CD4-positive, alpha-beta T cell treated with Interleukin-4 for 1 hour (primary cell): ENCODE measurements around the gene CXCL3.

ENCODE experiments used
- DNase-seq, 2 donors: peaks; one replicate each; pipeline ENCODE4 v3.0.0-alpha.2; 2020 to 2022

The CXCL3 gene

DNA sequence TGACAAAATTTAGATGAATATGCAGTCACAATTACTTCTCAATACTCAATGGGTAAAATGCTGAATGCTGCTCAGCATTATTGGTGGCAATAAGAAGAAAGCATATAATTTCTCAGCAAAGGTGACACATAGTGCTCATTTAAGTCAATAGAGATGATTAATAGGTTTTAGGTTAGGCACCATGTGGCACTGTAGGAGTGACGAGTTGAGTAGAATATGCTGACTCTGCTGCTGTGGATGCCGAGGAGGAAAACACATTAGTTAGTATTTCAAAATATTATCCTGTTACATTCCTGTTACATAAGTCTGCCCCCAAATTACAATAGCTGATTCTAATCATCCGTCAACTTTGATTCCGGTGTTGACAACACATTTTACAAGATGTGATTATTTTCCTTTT is 26.4 kb downstream of the CXCL3 start:
- DNase-seq, result no peak

DNA sequence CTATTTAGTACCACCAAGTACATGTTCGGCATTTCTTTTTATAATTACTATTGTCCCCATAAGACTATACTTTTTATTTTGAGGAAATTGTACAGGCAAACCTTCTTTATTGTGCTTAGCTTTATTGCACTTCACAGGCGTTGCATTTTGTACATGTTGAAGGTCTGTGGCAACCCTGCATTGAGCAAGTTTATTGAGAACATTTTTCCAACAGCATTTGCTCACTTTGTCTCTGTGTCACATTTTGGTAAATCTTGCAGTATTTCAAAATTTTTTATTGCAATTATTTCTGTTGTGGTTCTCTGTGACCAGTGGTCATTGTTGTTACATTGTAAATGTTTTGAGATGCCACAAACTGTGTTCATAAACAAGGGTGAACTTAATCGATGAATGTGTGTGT is 29.2 kb downstream of the CXCL3 start:
- DNase-seq, result no peak

DNA sequence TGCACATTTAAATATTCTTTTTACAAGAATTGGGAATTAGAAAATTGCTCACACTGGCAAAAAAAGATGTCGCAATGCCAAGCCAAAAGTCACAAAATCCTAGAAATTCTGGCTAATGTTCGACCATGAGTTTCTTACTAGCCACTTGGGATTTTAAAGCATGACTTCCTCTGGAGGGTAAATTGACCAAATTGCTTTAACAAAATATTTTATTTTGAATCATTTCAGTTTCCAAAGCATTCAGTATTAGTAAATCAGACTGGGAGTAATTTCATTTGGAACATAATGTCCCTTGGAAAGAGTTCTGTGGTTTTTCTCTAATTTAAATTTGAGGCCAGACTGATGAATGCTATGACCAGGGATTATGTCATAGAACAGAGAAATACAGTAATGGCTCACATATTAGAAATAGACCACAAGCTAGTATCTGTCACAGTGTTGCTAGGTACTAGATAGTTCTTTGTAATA is 32.4 kb downstream of the CXCL3 start:
- DNase-seq, result no peak

DNA sequence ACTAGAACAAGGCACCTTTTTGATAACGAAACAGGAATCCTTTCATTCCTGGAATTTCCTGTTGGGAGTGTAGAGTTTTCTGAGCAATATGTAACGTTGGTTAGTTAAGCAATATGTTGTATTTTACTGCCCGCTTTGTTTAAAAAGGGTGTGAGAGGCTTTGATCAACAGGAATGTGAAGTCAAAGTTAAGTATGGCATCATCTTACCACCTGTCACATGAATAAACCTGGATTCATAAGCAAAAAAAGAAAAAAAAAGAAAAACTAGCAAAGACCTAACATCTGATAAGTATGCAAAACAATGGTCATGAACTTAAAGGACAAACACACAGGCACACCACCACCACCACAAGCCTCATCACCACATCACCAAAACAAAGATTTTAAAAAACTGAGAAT is 33.0 kb downstream of the CXCL3 start:
- no peak for DNase-seq

DNA sequence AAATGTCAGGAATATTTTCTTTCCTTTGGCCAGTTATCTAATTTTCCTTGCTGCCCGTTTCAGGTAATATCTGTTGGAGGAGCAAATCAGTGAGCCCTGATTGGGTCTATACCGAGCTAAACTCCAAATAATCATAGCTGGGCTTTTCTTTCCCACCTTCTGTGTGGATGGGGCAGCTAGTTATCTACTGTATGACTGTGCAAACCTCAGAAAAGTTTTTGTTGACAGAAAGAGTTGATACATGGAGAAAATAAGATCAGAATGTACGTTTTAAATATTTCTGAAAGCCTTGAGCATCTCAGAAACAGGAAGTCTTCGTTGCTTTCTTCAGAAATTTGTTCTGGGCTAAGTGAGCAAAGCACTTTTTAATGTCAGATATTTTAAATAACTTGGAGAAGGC is 33.8 kb downstream of the CXCL3 start:
- no peak for DNase-seq

DNA sequence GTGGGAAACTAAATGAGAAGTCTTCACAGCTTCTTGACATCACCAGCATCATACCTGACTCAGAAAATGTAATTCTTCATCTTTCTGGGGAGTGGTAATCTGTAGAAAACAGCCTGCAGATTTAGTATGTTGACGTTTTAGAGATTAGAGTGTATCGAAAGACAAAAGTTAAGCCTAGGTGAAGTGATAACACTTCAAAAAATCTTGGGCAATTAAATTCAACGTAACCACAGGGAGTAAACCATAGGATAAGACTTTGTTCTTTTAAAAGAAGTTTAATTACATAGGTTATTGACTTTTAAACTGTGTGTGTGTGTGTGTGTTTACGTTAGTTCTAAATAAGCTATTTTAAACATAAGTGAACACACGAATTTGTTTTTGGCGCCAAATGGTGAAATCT is 38.2 kb downstream of the CXCL3 start:
- DNase-seq, result no peak

DNA sequence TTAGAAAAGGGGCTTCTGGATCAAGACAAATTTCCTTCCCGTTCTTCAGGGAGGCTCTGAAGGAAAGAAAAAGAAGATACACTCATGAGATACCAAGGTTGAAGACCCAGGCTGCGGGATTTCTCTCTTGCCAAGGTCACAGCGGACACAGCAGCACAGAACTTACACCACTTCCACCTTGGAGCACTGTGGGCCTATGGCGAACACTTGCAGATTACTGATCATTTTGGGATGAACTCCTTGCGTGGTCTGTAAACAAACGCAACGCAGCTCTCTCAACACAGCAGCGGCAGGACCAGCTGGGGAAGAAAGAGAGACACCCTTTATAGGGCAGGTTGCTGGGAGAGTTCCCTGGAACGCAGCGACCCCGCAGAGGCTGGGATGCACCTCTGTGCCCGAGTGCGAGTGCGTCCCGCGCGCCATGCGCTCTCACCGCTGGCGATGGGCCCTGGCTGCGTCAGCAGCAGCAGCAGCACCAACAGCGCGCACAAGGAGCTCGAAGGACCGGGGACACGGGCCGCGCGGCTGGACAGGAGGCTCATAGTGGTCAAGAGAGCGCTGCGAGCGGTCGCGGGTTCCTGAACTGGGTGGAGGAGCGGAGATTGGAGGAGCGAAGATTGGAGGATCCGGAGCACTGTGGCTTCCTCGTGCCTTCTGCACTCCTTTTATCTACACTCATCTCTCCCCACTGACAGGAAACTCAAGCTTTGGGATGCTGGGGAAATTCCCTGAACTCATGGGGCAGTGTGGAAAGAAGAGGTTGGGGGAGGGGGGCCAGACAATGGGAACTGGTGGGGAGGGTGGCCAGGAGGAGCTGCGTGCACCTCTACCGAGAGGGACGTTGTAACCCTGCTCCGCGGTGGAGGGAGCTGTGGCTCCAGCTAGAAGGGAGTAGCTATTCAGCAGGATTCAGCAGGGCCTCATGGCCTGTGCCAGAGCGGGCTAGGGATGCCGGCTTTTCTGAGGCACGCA is 40.2 kb downstream of the CXCL3 start, which contains the start of gene CXCL5:
Gene CXCL5 (minus strand): TSS at position 638 of the 972 bp plus-strand sequence. CDS start 96 bp downstream, at position 542.
- DNase-seq, result no peak

DNA sequence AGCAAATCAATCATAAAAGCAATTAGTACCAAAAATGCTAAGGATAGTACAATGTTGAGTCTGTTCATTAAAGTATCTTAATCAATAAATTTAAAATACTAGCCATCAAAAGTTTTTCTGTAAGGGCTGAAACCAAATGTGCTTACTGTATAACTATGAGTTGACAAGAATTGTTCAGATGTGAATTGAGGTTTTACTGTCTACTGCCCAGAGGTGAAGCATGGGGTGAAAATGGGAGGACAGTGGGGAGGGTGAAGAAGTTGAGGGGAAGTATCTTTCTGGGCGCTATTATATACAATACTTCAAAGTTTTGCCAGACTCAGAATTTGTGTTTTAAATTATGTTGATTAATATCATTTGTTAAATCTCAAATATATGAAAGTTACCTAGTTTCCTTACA is 46.4 kb downstream of the CXCL3 start:
- DNase-seq, result no peak

DNA sequence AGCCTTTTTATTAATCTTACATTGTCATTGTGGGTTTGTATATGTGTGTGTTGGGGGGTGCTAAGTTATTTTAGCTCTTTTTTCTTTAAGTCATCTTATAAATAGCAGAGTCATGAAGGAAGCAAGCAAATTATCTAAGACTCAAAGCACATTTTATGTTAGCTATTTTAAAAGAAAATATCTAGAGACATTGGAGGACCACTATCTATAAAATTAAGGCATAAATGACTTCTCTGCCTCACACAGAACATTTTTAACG is 46.8 kb downstream of the CXCL3 start:
- no peak for DNase-seq

DNA sequence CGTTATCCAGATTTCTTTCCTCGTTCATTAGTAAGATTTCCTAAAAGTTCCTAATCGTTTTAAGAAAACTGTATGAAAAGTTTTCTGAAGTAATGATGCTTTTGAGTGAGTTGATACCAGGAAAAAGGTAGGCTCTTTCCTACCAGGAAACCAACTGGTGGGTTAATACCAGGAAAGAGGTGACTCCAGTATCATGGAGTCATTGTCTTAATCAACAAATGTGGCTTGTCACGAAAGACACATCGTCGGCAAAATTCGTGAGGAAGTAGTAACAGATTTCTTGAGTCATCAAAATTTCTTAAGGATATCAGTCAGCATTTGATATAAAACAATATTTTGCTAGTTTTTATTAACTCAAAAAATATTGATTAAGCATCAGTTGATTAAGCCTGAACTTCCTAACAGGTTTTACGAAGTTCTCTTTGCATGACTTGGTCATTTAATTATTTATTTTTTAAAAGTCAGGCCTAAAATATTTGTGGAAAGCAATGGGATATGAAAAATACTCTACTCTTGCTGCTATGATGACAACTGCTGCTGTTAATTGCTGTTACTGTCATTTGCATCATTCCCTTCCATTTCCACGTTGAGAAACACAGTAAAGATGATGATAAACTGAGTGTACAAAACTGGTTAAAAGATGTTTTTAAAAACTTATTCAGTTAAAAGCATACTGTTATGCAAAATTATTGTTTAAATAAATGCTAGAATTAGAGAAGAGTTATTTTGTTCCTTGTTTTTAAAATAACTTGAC is 47.3 kb downstream of the CXCL3 start:
- DNase-seq, result no peak

DNA sequence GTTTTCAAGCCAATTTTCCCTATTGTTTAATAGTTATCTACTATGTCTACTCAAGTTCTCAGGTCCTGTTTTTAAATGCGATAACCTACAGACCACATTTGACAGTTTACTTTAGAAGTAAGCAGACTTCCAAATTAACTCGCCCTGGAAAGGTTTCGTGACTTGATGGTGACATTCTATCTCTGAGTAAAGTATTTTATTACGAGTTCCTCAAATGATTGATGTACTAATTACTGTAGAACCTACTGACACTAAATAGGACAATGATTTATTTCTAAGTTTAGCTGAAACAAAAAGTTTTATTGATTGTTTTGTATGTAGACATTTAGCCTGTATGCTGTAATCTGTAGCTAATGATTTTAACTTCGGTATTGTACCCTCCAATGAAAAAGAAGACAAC is 48.6 kb downstream of the CXCL3 start:
- no peak for DNase-seq

DNA sequence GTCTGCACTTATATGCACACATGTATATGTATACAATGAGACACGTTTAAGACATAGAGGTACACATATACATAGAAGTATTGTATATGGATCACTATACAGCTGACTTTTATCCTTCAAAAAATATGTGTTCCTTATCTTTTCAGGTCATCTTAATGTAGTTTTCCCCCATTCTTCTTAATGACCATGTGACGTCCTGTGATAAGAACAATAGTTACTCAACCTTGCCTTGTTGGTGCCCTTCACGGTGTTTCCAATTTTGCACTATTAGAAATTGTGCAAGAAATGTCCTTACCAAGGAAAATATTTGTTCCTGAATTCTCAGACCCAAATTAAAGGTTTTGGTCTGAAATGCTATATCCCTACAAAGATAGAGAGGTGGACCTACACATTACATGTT is 49.5 kb downstream of the CXCL3 start:
- DNase-seq, result no peak

DNA sequence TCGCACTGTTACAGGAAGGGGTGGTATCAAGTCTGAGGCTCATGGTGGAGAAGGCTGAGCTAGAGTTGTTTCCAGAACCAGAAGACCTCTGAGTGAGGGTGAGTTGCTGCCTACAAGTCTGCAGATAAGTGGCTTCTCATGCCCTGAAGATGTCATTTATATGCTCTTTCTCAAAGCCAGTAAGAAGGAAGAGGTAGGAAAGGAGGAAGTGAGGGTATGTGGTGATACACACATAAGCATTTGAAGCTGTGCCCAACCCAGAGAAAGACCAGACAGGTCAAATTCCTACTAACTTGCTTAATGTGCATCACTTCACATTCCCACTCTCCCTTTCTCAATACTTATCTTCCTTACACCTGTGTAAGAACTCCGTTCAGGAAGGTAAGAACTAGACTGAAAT is 50.4 kb downstream of the CXCL3 start, which contains the start of gene PPBP:
Gene PPBP (minus strand): TSS at position 130 of the 400 bp plus-strand sequence. CDS start 87 bp downstream, at position 43.
- DNase-seq, result no peak
